Stimulated activated CD8-positive, alpha-beta memory T cell treated with anti-CD3 and anti-CD28 coated beads, Interleukin-4, amount 100 ng/mL, for 1 hour (primary cell): ENCODE measurements around the gene HEG1.

ENCODE experiments used
- DNase-seq, 2 donors: peaks; one replicate each; pipeline ENCODE4 v3.0.0-alpha.2; 2020; ENCODE audit warnings: low read depth in 2 of 2, low spot score in 1 of 2

Gene HEG1

DNA sequence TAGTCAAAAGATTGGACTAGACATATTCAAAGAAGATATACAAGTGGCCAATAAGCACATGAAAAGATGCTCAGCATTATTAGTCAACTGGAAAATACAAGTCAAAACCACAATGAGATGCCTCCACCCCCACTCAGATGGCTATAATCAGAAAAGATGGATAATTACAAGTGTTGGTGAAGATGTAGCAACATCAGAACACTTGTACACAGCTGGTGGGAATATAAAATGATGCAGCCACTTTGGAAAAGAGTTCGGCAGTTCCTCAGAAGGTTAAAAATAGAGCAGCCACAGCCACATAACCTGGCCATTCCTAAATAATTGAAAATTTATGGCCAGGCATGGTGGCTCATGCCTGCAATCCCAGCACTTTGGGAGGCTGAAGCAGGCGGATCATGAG lies 38.4 kb downstream of the HEG1 start:
- no peak for DNase-seq

GRCh38 chr3:125014570-125015179 lies 41.1 kb downstream of the HEG1 start:
- no peak for DNase-seq

- no peak for DNase-seq
Observed at GRCh38 chr3:125013095-125013494, 42.7 kb downstream of the HEG1 start.

DNA sequence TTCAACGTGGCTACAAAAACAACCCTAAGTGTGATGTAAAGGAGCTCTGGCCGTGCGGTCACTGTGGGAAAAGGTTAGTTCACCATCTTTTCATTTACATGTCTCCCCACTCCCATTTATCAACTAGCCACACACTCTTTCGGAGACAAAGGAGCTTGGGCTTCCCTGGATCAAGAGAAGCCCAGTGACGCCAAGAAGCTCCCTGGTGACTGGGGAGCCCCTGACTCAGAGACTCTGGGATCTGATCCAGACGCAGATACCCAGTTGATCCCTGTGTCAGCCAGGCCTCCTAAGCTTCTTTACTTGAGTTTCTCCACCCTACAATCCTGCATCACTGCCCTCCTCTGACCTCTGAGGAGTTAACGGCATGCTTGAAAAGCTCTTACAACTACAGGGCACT lies 43.9 kb downstream of the HEG1 start:
- DNase-seq, result no peak

DNA sequence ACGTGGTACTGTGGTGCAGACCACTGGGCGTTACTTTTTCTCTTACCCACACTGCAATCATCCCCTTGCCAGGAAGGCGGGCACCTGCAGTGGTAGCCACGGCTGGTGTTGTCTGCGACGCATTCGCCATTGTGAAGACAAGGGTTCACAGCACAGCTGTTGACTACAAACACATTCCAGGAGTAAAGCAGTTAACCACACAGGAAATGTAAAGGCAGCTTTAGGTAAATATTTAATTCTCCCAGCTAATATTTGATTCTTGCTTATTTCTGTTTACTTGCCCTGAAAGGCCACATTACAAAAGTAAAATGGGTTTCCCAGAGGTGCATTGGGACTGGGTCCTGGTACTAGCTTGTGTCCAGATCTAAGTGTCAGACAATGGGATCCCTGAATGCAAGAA lies 45.4 kb downstream of the HEG1 start:
- no peak for DNase-seq

DNA sequence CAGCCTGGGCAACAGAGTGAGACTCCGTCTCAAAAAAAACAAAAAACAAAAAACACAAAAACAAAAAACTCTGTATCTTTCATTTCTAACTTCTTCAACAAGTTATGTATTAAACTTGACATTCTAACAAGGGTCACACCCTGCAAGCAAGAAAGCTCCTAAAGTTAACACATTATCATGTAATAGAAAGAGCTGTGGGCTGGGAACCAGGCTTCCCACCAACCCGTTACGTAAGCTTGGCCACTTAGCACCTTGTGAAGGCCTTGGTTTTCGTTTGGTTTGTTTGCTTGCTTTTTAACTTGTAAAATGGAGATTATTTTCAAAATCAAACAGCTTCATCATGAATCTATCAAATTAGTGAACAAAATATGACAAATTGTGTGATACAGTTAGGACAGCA lies 47.0 kb downstream of the HEG1 start:
- no peak for DNase-seq

- no peak for DNase-seq
Observed at GRCh38 chr3:125006291-125006731, 49.5 kb downstream of the HEG1 start.

GRCh38 chr3:125005676-125006075 lies 50.1 kb downstream of the HEG1 start:
- DNase-seq, result no peak

DNA sequence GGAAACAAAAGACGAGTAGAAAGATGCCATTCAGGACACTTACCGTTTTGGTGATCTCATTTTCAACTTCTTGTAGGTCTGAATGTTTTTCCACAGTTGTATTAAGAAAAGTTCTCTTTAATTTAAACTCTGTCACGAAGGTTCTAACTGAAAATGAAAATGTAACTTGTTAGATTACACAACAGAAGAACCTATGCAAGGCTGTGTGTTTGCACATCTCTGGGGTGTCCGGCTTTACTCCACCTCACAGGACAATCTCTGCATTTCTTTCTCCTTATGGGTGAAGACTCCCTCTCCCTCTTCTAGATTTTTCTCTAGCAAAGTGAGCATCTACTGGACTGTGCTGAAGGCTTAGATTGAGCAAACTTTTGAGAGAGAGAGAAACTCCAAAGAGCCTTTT lies 50.6 kb downstream of the HEG1 start:
- DNase-seq, result no peak

DNA sequence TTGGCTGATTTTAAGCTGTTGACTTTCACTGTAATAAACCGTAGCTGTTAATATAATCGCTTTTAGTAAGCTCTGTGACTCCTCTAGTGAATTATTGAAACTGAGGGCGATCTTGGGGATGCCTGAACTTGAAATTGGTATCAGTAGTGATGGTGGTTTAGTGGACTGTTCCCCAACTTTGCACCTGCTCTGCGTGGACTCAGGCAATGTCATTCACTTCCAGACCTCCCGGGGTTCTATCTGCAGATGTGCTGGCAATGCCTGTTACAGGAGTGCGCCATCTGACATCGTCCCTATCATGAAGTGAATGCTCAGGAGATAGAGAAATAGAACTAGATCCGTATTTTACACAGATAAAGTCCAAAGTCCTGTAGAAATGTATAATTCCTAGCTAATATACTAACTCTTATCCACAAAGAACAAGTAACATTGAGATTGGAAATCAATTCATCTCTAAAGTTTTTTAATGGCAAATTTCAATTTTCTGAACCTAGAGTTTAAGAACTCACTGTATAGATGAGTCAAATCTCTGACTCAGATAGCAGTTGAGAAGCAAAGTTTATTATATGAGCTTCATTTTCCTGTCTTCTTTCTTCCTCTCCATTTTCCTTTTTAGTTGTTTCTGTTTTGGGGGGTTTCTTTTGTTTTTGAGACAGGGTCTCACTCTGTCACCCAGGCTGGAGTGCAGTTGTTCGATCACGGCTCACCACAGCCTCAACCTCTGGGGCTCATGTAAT lies 51.8 kb downstream of the HEG1 start:
- DNase-seq, result no peak

- DNase-seq, result no peak
Observed at GRCh38 chr3:125003369-125003853, 52.4 kb downstream of the HEG1 start.

GRCh38 chr3:125002414-125003368 lies 53.1 kb downstream of the HEG1 start:
- no peak for DNase-seq

- no peak for DNase-seq
Observed at GRCh38 chr3:125001557-125002413, 54.0 kb downstream of the HEG1 start.

DNA sequence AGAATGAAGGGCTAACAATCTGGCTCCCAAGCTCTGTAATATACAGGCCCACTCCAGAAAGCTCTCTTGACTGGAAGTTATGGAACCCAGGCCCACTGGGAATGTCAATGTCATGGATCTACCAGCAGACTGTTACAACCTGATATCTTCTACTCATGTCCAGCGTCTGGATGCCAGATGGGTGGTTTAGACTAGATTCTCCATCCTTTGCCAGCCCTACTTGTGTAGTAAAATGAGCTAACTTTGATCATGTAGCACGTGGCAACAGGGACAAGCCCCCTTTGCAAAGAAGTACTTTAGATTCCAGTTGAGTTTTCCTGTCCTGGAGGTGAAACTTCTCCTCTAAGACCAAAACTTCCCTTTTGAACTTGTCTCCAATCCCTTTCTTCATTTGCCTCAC lies 55.1 kb downstream of the HEG1 start:
- DNase-seq, result no peak

DNA sequence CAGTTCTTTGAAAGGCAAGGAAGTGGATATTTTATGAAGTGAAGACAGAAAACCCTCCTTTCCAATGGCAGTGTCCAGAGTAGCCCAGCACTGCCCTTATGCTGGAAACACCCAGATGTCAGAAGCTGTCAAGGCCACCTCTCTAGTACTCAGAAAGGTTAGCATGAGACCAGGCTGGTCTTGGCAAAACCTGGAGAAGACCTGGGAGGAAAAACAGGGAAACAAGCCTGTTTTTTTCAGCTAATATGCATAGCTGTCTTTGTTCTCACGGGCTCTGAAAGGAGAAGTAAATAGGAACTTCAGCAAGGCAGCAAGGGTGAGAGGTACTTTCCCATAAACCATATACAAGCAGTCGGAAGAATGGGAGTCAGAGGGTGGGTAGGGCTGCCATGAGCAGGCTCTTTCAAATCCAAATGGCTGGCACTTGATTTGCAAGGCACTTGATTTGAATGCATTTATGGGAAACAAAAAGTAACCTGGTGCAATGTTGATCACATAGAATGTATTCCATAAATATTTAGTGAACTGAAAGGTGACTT lies 55.8 kb downstream of the HEG1 start:
- no peak for DNase-seq

DNA sequence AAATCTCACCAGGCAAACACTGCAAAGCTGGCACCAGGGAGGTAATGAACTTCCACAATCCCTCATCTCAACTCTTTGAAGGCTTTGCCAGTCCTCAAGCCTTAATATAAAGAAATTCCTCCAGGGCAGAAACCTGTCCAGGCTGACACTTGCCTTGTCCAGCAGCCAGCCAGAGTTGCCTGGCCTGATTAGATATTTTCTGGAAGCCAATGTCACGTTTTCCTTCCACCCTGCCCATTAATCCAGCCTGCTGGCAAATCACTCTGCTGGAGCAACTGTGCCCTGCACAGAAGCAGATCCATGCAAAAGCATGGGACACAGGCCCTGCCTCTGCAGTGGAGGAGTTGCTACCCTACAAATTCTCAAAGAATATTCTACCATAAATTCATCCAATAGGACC lies 56.5 kb downstream of the HEG1 start:
- DNase-seq, result no peak

DNA sequence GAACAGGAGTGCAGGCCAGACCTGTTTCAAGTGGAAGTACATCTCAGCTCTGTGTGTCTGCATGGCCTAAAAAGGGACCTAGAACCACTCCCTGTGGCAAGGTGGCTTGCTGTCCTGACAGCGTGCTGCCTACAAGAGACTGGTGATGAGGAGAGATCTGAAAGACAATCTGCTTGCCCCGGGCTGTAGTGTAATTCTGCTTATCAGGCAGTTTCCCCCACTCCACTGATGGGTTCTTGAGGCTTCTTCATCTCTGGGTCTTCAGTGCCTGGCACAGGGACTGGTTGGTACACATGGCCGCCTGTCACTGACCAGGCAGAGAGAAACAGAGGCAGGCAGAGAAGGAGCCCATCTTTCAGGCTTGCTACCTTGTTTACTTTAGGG lies 57.6 kb downstream of the HEG1 start:
- no peak for DNase-seq

DNA sequence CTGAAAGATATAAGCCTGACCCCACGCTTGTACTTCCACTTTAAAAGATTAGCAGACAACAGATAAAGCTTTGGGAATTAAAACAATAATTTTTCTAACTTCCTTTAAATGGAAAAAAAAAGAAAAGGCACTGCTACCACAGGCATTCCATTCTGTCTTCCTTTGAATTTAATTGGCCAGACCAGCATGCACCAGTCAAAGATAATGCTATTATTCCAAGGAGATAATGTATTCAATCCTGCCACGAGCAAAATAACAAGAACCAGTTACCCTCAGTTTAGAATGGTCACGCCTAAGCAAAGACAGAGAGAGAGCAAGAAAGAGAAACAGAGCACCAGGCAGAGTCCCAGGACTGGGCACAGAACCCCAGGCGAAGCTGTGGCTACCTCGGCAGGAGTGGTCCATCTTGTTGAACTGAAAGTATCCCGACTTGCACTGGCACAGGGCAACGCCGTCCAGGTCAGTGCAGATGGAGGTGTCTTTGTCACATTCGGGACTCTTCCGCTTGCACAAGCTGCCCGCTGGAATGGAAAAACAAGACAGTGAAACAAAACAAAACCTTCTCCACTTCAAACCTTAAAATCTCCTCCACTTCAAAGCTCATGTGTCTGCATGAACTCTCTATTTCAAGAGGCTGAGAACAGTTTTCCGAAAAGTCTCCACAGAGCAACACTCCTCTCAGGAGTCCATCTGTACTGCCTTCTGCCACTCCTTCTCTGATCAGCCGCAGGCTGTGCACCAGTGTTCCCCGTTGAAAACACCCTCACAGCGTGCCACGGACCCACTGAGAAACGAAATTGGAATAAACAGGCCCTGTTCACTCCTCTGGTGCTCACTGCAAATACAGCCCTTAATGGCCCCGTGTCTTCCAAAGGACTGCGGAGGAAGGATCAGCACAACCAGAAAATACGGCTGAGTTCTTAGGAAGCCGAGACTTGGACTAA lies 58.2 kb downstream of the HEG1 start:
- DNase-seq, result no peak

DNA sequence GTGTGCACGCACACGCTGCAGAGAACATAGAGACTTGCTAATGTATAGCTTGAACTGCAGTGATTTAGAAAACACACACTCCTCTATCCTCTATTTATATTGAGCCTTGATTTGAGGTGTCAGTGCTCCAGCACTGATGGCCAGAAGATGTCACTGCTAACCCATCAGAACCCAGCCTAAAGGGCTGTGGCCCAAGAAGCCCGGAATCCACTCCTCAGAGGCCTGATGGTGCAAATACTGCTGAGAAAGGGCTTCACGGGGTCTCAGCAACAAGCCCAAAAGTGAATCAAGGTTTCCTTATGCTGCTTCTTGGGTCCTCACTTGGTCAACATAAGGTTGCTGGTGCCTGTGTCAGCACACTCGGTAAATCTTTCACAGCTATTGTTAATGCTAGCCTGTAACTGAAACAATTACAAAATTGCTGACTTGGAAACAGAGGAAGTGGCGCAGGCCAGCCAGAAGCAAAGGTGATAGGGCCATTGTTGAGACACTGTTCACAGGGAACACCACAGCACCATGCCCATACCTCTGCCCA lies 60.3 kb downstream of the HEG1 start:
- peak in 1 of 2 donors; percentile 9 for DNase-seq
